ENCODE data around the gene CLPSL1.

The CLPSL1 gene

DNA sequence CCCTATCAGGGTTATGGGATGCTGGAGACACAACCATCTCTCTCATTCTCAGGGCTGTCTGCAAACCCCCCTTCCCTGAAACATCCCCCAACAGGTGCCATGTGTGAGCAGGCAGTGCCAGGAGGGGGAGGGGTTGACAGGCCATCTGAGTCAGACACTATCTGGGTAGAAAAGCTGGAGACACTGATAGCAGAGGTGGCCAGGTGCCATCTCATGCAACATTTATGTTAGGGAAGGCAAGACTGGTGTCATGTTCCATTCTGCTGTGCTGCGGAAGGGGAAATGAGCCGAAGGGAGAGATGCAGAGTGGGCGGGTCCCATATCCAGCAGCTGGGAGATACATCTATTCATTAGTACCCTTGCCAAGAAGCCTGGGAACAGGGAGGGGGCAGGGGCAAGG lies 27.9 kb downstream of the CLPSL1 start:
- no peak for TF ChIP-seq CTCF (IDR thresholded peaks at IDR 0.05)
- no peak for DNase-seq (ENCODE audit: low spot score)
- H3K4me3 ChIP-seq = no peak overlapping the region

GRCh38 chr6:35809809-35810208 lies 29.0 kb downstream of the CLPSL1 start:
- DNase-seq (ENCODE audit: low spot score) = no peak
- TF ChIP-seq CTCF (IDR thresholded peaks at IDR 0.05) = no peak
- H3K4me3 ChIP-seq = no peak overlapping the region
- no peak overlapping the region for H3K27ac ChIP-seq

More for the DNA sequence above, 27.9 kb downstream of the CLPSL1 start:
- no peak overlapping the region for H3K27ac ChIP-seq

DNA sequence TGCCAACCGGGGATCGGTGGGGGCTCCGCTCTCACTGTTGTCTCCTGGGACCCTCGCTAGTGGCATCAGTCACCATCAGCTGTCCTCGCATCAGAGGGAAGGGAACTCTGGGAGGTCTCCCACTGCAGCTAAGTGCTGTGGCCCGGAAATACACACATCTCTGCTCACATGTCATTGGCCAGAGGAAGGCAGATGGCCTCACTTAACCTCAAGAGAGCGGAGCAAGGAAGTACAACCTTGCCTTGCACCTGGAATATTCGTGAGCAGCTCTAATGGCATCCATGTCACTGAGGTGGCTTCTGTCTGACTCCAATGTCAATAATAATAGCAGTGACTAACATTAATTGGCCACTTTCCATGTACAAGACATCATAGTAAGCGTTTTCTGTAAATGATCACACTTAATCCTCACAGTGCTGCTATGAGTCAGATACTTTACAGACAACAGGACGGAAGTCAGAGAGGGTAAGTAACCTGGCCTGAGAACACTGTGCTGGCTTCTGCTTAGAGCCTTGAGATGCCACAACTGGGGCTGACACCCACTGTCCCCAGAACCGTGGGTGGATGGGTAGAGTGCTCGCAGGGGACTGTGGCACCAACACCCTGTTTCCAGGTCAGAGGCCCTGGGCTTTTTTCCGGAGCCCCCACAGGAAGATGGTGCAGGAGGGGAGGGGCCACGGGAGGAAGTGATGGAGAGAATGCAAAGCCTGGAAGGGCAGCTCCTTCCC lies 30.3 kb downstream of the CLPSL1 start:
- DNase-seq (ENCODE audit: low spot score) = no peak

GRCh38 chr6:35811699-35811995 lies 30.8 kb downstream of the CLPSL1 start:
- no peak for TF ChIP-seq CTCF (IDR thresholded peaks at IDR 0.05)
- no peak for DNase-seq (ENCODE audit: low spot score)
- Histone ChIP-seq H3K4me3 (no peak overlapping the region), H3K27ac (no peak overlapping the region)

More for the DNA sequence above, 30.3 kb downstream of the CLPSL1 start:
- H3K27ac ChIP-seq = no peak overlapping the region
- no peak overlapping the region for H3K4me3 ChIP-seq
- no peak for TF ChIP-seq CTCF (IDR thresholded peaks at IDR 0.05)

- Histone ChIP-seq H3K27ac (no peak overlapping the region), H3K4me3 (no peak overlapping the region)
- no peak for DNase-seq (ENCODE audit: low spot score)
- TF ChIP-seq CTCF (IDR thresholded peaks at IDR 0.05) = no peak
Observed at GRCh38 chr6:35817515-35817914, 36.7 kb downstream of the CLPSL1 start.

DNA sequence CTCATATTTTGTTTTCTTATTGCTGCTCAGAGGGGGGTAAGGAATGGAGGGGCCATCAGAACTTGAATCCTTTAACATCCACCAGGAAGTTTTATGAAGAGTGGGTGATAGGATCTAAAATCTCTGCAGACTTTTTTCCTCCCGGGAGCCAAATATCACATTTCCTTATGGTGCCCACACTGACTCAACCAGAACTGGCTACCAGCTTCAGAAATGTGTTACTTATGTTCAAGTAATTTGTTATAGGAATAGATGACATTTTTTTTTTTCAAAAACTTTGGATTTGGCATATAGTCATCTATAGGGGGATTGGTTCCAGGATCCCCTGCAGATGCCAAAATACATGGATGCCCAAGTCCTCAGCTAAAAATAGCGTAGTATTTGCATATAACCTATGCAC lies 42.8 kb downstream of the CLPSL1 start:
- Histone ChIP-seq H3K27ac (no peak overlapping the region), H3K4me3 (no peak overlapping the region)
- no peak for TF ChIP-seq CTCF (IDR thresholded peaks at IDR 0.05)
- DNase-seq (ENCODE audit: low spot score) = no peak

GRCh38 chr6:35824552-35825192 lies 43.9 kb downstream of the CLPSL1 start:
- Histone ChIP-seq H3K4me3 (no peak overlapping the region), H3K27ac (no peak overlapping the region)
- no peak for TF ChIP-seq CTCF (IDR thresholded peaks at IDR 0.05)
- no peak for DNase-seq (ENCODE audit: low spot score)

All from coronary artery (tissue), 2 donors.